ENCODE measurements around the gene ZNF415. TPM values are rescaled to one million over a fixed set of nuclear protein-coding genes. Genes with fewer than 3 reads are reported as not detected.

The ZNF415 gene
- total and polyA plus RNA-seq, 2 donors (not counting 1 experiment from before 2014, with no cell fraction given) = 7.2 to 15.7 TPM

- Histone ChIP-seq H3K79me2 (ENCODE audit: control insufficient read depth, insufficient read depth, low read length) (peaks cover 16% of the 10 kb centered on the region), H3K36me3 (ENCODE audit: control insufficient read depth, insufficient read depth, low read length) (peaks cover 3% of the 10 kb centered on the region), H2AFZ (ENCODE audit: low read length) (no peak overlapping the region), H3K9ac (ENCODE audit: insufficient read depth, low read length) (no peak overlapping the region), H3K9me3 (ENCODE audit: control insufficient read depth, insufficient read depth, low read depth, low read length) (no peaks in the 10 kb centered on the region), H4K20me1 (ENCODE audit: control insufficient read depth, extremely low read depth, insufficient read depth, low read length) (no peaks in the 10 kb centered on the region), H3K4me1 (ENCODE audit: control insufficient read depth, extremely low read depth, insufficient read depth, low read length) (no peaks in the 10 kb centered on the region), H3K4me3 (replicated peaks in 1 of 4; ENCODE audit: control extremely low read depth in 1 of 4, insufficient read depth in 1 of 4, low read depth in 3 of 4, low read length in 4 of 4) (no peak overlapping the region), H3K27ac (ENCODE audit: insufficient read depth, low read length) (no peak overlapping the region), H3K4me2 (ENCODE audit: extremely low read depth, insufficient read depth, low read length) (no peak overlapping the region), H3K27me3 (ENCODE audit: control insufficient read depth, insufficient read depth, low read length) (no peaks in the 10 kb centered on the region)
- no peak for TF ChIP-seq CTCF (conservative IDR thresholded peaks at IDR 0.05 in 1 of 2, IDR thresholded peaks at IDR 0.05 in 1 of 2; ENCODE audit: low read depth in 1 of 2, low read length in 2 of 2)
- no peak for TF ChIP-seq EZH2 (IDR thresholded peaks at IDR 0.05; ENCODE audit: low read length, missing control alignments)
- DNase-seq (ENCODE audit: low read depth in 2 of 2) = no peak
Measured at GRCh38 chr19:53094754-53095575, 37.7 kb downstream of the ZNF415 start.

GRCh38 chr19:53092723-53093122, 40.0 kb downstream of the ZNF415 start:
- peaks cover 3% of the 10 kb centered on the region for H3K36me3 ChIP-seq (ENCODE audit: control insufficient read depth, insufficient read depth, low read length)
- no peaks in the 10 kb centered on the region for H3K9me3 ChIP-seq (ENCODE audit: control insufficient read depth, insufficient read depth, low read depth, low read length)
- H3K27me3 ChIP-seq (ENCODE audit: control insufficient read depth, insufficient read depth, low read length) = no peaks in the 10 kb centered on the region
- peaks cover under 1% of the 10 kb centered on the region for H3K79me2 ChIP-seq (ENCODE audit: control insufficient read depth, insufficient read depth, low read length)
- no peak overlapping the region for H3K9ac ChIP-seq (ENCODE audit: insufficient read depth, low read length)
- no peaks in the 10 kb centered on the region for H4K20me1 ChIP-seq (ENCODE audit: control insufficient read depth, extremely low read depth, insufficient read depth, low read length)
- H3K4me2 ChIP-seq (ENCODE audit: extremely low read depth, insufficient read depth, low read length) = no peak overlapping the region
- H2AFZ ChIP-seq (ENCODE audit: low read length) = no peak overlapping the region
- DNase-seq (ENCODE audit: low read depth in 2 of 2) = no peak
- no peak for TF ChIP-seq EZH2 (IDR thresholded peaks at IDR 0.05; ENCODE audit: low read length, missing control alignments)
- TF ChIP-seq CTCF (conservative IDR thresholded peaks at IDR 0.05 in 1 of 2, IDR thresholded peaks at IDR 0.05 in 1 of 2; ENCODE audit: low read depth in 1 of 2, low read length in 2 of 2) = no peak
- no peak overlapping the region for H3K4me3 ChIP-seq (replicated peaks in 1 of 4; ENCODE audit: control extremely low read depth in 1 of 4, insufficient read depth in 1 of 4, low read depth in 3 of 4, low read length in 4 of 4)
- no peak overlapping the region for H3K27ac ChIP-seq (ENCODE audit: insufficient read depth, low read length)
- no peaks in the 10 kb centered on the region for H3K4me1 ChIP-seq (ENCODE audit: control insufficient read depth, extremely low read depth, insufficient read depth, low read length)

- TF ChIP-seq EZH2 (IDR thresholded peaks at IDR 0.05; ENCODE audit: low read length, missing control alignments) (no peak), CTCF (conservative IDR thresholded peaks at IDR 0.05 in 1 of 2, IDR thresholded peaks at IDR 0.05 in 1 of 2; ENCODE audit: low read depth in 1 of 2, low read length in 2 of 2) (no peak)
- H3K27ac ChIP-seq (ENCODE audit: insufficient read depth, low read length) = no peak overlapping the region
- no peak overlapping the region for H3K4me3 ChIP-seq (replicated peaks in 1 of 4; ENCODE audit: control extremely low read depth in 1 of 4, insufficient read depth in 1 of 4, low read depth in 3 of 4, low read length in 4 of 4)
- H3K9me3 ChIP-seq (ENCODE audit: control insufficient read depth, insufficient read depth, low read depth, low read length) = no peaks in the 10 kb centered on the region
- no peaks in the 10 kb centered on the region for H3K27me3 ChIP-seq (ENCODE audit: control insufficient read depth, insufficient read depth, low read length)
- H3K4me1 ChIP-seq (ENCODE audit: control insufficient read depth, extremely low read depth, insufficient read depth, low read length) = no peaks in the 10 kb centered on the region
- no peak for DNase-seq (ENCODE audit: low read depth in 2 of 2)
- H4K20me1 ChIP-seq (ENCODE audit: control insufficient read depth, extremely low read depth, insufficient read depth, low read length) = no peaks in the 10 kb centered on the region
- H3K79me2 ChIP-seq (ENCODE audit: control insufficient read depth, insufficient read depth, low read length) = no peaks in the 10 kb centered on the region
- H3K4me2 ChIP-seq (ENCODE audit: extremely low read depth, insufficient read depth, low read length) = no peak overlapping the region
- peaks cover 3% of the 10 kb centered on the region for H3K36me3 ChIP-seq (ENCODE audit: control insufficient read depth, insufficient read depth, low read length)
- no peak overlapping the region for H2AFZ ChIP-seq (ENCODE audit: low read length)
- H3K9ac ChIP-seq (ENCODE audit: insufficient read depth, low read length) = no peak overlapping the region
Measured at GRCh38 chr19:53091413-53092254, 41.1 kb downstream of the ZNF415 start.
